Neutrophil (primary cell): ENCODE measurements around the gene ANKRD39.

Source experiments
- H3K27ac ChIP-seq: fragments of 200-600 bp; sonication (generic); 2 replicates; pipeline ENCODE4 v1.5.1; 2016; ENCODE audit warnings: mild to moderate bottlenecking, moderate library complexity
- H3K27me3 ChIP-seq: fragments of 200-600 bp; sonication (generic); 2 replicates; pipeline ENCODE4 v1.6.0; 2016; ENCODE audit warnings: mild to moderate bottlenecking
- H3K36me3 ChIP-seq: fragments of 200-600 bp; sonication (generic); 2 replicates; pipeline ENCODE4 v1.5.1; 2017
- H3K4me1 ChIP-seq, 2 experiments: fragments of 200-600 bp in 1 of 2; sonication (generic) in 1 of 2; 1 replicate in 1 of 2; 2 replicates in 1 of 2; pipeline versions ENCODE4 v1.5.1 to v1.6.1; 2013 to 2016; ENCODE audit warnings: low read depth in 1 of 2, low read length in 1 of 2, mild to moderate bottlenecking in 1 of 2, moderate library complexity in 1 of 2; ENCODE audit not compliant: control insufficient read depth in 1 of 2, insufficient read depth in 1 of 2
- H3K4me3 ChIP-seq, 2 experiments: fragments of 200-600 bp in 1 of 2; sonication (generic) in 1 of 2; 1 replicate in 1 of 2; 2 replicates in 1 of 2; pipeline ENCODE4 v1.5.1; 2013 to 2016; ENCODE audit warnings: low read depth in 1 of 2, low read length in 1 of 2, mild to moderate bottlenecking in 1 of 2, moderate library complexity in 1 of 2
- H3K9me3 ChIP-seq: fragments of 200-600 bp; sonication (generic); 2 replicates; pipeline ENCODE4 v1.5.1; 2016
- CTCF ChIP-seq: fragments of 200-600 bp; sonication (generic); IDR thresholded peaks from 2 replicates; pipeline ENCODE4 v1.5.1; 2016; ENCODE audit warnings: antibody characterized with exemption

Gene ANKRD39

GRCh38 chr2:96884299-96885094 is 26.7 kb upstream of the ANKRD39 start:
- Histone ChIP-seq H3K27ac (no peak overlapping the region), H3K9me3 (no peaks in the 10 kb centered on the region), H3K36me3 (no peaks in the 10 kb centered on the region), H3K4me3 (no peak overlapping the region), H3K4me1 (peaks cover 0 to 4% of the 10 kb centered on the region in 2 experiments), H3K27me3 (peaks cover 23% of the 10 kb centered on the region)
- no peak for TF ChIP-seq CTCF

GRCh38 chr2:96883306-96883705 is 25.5 kb upstream of the ANKRD39 start:
- Histone ChIP-seq H3K36me3 (no peaks in the 10 kb centered on the region), H3K4me3 (no peak overlapping the region), H3K27me3 (peaks cover 27% of the 10 kb centered on the region), H3K27ac (no peak overlapping the region), H3K4me1 (peaks cover 0 to 4% of the 10 kb centered on the region in 2 experiments), H3K9me3 (no peaks in the 10 kb centered on the region)
- TF ChIP-seq CTCF: no peak

GRCh38 chr2:96882906-96883305 is 25.1 kb upstream of the ANKRD39 start:
- H3K4me1 ChIP-seq: peaks cover 0 to 4% of the 10 kb centered on the region in 2 experiments
- H3K27ac ChIP-seq: no peak overlapping the region
- no peaks in the 10 kb centered on the region for H3K36me3 ChIP-seq
- H3K9me3 ChIP-seq: no peaks in the 10 kb centered on the region
- no peak overlapping the region for H3K4me3 ChIP-seq
- H3K27me3 ChIP-seq: peaks cover 31% of the 10 kb centered on the region
- no peak for TF ChIP-seq CTCF

GRCh38 chr2:96882230-96882629 is 24.4 kb upstream of the ANKRD39 start:
- Histone ChIP-seq H3K4me1 (peaks cover 0 to 4% of the 10 kb centered on the region in 2 experiments), H3K27ac (no peak overlapping the region), H3K27me3 (peaks cover 36% of the 10 kb centered on the region), H3K4me3 (no peak overlapping the region), H3K9me3 (no peaks in the 10 kb centered on the region), H3K36me3 (no peaks in the 10 kb centered on the region)
- TF ChIP-seq CTCF: no peak

GRCh38 chr2:96881349-96882195 is 23.8 kb upstream of the ANKRD39 start:
- Histone ChIP-seq H3K27me3 (peaks cover 42% of the 10 kb centered on the region), H3K36me3 (no peaks in the 10 kb centered on the region), H3K4me1 (peaks cover 0 to 4% of the 10 kb centered on the region in 2 experiments), H3K9me3 (no peaks in the 10 kb centered on the region), H3K27ac (no peak overlapping the region), H3K4me3 (no peak overlapping the region)
- TF ChIP-seq CTCF: no peak
